Fibroblast of peridontal ligament (primary cell): Measurements from ENCODE around the gene FBXL4.

Experiments
- DNase-seq: peaks from one replicate; pipeline ENCODE4 v3.0.0-alpha.2; 2010; ENCODE audit errors: extremely low read depth

Gene FBXL4

GRCh38 chr6:98947411-98948292 lies at the start of gene FBXL4:
Gene FBXL4, minus strand, starts transcription at chr6:98947946. Its CDS starts 20,958 bp downstream, at chr6:98926988.
- peak; percentile 71 for DNase-seq

DNA sequence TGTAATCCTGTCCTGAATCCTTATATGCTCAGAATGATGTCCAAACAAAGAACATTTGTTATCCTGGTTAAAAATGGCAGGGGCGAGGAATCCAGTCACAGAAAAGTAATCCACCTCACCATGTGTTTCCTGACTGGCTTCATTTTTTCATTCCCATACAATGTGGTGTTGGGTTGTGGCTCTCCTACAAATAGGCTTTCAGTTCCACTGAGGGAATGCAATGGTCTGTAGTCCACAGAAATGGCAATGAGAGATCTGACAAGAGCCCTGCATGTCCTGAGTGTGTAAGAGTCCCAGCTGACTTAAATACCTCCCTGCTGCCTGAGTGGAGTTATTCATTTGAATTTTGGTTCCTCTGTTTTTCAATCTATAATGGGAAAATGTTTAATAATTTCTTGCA lies 47.4 kb upstream of the FBXL4 start:
- no peak for DNase-seq

- DNase-seq: no peak
Measured at GRCh38 chr6:98992535-98992934, 44.8 kb upstream of the FBXL4 start.

GRCh38 chr6:98986071-98986615 lies 38.4 kb upstream of the FBXL4 start:
- DNase-seq: no peak

DNA sequence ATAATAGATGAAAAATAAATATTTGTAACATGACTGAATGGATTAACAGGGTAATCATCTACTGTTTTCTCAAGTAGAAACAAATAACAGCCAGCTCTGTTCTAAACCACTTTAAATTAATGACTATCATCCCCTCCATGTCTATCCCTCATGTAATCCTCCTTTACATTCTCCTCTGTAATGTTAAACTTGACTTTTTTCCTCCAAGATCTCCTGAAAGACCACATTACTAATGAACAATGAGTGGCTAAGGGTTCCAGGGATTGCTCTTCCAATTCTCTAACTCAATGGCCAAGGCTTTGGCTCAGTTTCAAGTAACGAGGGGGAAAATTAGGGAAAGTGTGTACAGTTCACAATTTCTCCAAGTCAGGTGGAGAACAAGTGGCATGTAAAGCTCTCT lies 37.6 kb upstream of the FBXL4 start:
- DNase-seq: no peak

DNA sequence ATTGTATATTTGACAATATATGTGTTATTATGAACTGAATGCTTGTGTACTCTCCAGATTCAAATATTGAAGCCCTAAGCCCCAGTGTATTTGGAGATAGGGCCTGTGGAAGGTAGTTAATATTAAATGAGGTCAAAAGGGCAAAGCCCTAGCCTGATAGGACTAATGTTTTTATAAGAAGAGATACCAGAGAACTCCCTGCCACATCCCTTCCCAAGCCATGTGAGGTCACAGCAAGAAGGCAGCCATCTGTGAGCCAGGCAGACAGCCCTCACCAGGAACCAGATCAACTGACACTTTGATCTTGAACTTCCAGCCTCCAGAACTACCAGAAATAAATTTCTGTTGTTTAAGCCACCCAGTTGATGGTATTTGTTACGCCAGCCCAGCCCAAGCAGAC lies 36.4 kb upstream of the FBXL4 start:
- no peak for DNase-seq

DNA sequence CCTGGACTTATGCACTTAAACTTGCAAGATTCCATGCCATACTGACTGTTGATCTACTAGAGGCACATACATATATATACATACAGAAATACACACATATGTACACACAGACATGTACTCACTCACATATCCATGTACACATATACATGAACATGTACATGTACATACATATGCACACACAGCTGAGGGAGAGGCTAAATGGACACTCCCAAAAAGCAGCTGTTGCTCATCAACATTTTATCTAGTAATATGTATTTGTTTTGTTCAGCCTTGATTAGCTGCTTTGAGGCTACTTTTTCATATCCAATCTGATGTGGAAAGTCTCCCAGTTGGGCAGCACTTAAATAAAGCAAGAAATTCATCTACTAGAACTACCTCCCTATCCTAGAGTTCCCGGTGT lies 33.7 kb upstream of the FBXL4 start:
- no peak for DNase-seq

GRCh38 chr6:98980819-98981218 lies 33.1 kb upstream of the FBXL4 start:
- DNase-seq: no peak

- no peak for DNase-seq
Measured at GRCh38 chr6:98977671-98978292, 30.0 kb upstream of the FBXL4 start.

GRCh38 chr6:98976674-98977385 lies 29.1 kb upstream of the FBXL4 start:
- DNase-seq: no peak

- DNase-seq: no peak
Measured at GRCh38 chr6:98975421-98975820, 27.7 kb upstream of the FBXL4 start.

- DNase-seq: no peak
Measured at GRCh38 chr6:98974309-98974708, 26.6 kb upstream of the FBXL4 start.

DNA sequence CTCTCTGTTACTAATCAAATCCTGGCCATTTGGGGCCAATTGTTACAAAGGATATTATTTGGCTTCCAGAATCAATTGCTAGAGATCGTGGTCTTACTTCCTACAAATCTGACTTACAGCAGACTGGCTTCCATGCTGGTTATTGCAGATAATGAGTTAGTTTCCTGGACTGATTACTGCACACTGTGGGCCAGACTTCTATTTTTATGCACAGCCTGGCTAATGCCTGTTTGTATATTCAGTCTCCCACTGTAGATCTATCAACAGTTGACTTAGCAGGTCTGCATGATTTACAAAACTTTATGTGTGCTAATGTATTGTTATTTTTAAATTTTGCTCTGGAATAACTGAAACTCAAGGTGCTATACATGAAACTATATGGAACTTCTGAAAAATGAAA lies 25.8 kb upstream of the FBXL4 start:
- DNase-seq: no peak

- DNase-seq: no peak
Measured at GRCh38 chr6:98971303-98971702, 23.6 kb upstream of the FBXL4 start.

- no peak for DNase-seq
Measured at GRCh38 chr6:98970469-98970868, 22.7 kb upstream of the FBXL4 start.

- DNase-seq: no peak
Measured at GRCh38 chr6:98967616-98968015, 19.9 kb upstream of the FBXL4 start.

DNA sequence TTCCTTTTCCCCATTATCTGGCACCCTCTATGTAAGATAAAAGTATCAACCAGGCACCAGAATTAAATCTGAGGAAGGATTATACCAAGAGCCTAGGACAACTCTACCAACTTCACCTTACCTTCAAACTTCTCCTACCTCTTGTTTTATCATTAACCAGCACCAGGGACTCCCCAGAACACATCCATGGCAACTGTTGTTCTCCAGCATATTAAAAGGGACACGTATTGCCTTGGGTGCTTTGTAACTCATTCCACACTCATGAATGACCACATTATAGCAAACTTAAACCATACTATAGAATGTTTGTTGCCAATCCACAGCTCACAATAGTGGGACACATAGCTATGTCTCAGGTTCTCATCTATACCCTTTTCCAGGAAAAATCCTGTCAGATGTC lies 11.9 kb upstream of the FBXL4 start:
- DNase-seq: no peak

GRCh38 chr6:98958776-98959175 lies 11.0 kb upstream of the FBXL4 start:
- DNase-seq: no peak

DNA sequence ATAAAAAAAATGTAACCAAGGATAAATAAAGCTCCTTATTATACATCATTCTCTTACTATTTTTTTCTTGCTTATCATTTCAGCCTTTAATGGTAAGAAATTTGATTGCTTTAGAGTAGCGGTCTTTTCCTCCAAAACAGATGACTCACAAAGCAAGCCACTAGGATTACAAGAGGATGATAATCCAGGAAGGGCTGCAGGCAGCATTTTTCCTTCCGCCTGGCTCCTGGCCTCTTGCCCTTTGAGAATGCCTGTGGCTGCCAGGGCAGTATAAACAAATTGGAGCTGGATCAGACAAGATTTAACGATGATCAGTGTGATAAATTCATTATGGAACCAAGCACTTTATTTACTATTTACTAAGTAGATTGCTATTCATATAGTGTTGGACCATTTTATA lies 9.7 kb upstream of the FBXL4 start:
- DNase-seq: peak; percentile 68

DNA sequence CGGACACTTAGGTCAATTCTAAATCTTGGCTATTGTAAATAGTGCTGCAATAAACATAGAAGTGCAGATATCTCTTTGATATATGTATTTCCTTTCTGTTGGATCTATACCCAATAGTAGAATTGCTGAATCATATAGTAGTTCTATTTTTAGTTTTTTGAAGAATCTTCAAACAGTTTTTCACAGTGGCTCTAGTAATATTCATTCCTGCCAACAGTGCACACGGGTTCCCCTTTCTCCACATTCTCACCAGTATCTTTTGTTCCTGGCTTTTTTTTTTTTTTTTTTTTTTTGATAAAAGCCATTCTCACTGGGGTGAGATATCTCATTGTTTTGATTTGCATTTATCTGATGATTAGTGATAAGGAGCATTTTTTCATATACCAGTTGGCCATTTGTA lies 1.8 kb upstream of the FBXL4 start:
- DNase-seq: no peak

DNA sequence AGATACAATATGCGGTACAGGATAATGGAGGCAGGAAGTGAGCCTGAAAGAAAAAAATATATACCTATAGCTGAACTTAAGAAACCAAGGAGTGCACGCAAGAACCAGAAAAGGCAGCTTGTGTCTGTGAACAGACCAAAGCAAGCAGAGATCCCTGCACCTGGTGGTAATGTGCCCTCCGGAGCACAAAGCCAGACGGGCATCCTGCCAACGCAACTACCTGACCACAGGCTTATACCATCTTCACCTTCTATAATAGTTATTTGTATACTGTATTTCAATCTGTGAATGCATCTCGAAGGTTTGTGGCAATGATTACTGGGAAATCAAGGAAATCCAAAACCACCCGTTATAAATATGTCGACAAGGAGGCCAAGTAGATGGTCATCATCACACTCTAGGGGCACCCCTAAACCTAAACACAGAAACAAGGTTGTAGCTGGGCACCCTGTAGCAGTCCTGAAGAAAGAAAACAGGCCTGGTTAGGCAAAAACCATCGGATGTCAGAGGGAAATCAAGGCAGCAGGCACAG lies 801 bp downstream of the FBXL4 start:
- DNase-seq: no peak

DNA sequence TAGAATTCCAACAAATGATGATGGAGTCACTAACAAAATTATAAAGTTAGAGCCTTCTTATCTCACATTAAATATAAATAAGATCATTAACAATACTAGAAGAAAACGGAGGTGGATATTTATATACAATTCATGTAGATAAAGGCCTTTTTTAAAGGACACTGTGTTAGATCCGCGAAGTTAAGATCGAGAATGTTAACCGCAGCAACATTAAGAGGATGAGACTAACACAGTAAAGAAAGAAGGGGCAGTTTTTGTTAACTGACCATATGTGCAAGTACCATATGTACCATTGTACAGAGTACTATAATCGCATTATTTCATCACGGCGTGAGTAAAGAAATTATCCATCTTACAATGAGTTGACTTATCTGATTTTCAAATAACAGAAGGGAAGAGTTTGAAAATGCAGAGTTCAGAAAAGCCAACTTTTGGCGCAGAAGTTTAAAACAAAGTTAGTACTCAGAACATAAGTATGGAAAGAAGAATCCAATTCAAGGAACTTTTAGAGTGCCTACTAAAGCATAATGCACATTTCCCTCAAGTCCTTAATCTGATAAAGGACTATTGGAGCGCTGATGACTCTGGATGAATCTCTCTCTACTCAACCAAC lies 1.4 kb downstream of the FBXL4 start:
- peak; percentile 14 for DNase-seq
